Ovary (tissue), 9 donors: Measurements from ENCODE around the gene ZNF823. TPM values are rescaled to one million over a fixed set of nuclear protein-coding genes. Genes with fewer than 3 reads are reported as not detected.

Source experiments
- DNase-seq, 5 donors: peaks; one replicate each; pipeline ENCODE4 v3.0.0-alpha.2; 2019 to 2020
- H3K27ac ChIP-seq, 2 donors: fragments of 200-600 bp; one replicate each; pipeline versions ENCODE4 v1.5.1 to v1.8.0; 2019 to 2022
- H3K27me3 ChIP-seq: fragments of 200-600 bp; one replicate; pipeline ENCODE4 v1.8.0; 2022
- H3K36me3 ChIP-seq: fragments of 200-600 bp; sonication (generic); one replicate; pipeline ENCODE4 v1.5.1; 2019
- H3K4me1 ChIP-seq: one replicate; pipeline ENCODE4 v1.8.1; 2013; ENCODE audit warnings: mild to moderate bottlenecking, moderate library complexity; ENCODE audit not compliant: insufficient read depth
- H3K4me3 ChIP-seq: fragments of 200-600 bp; sonication (generic); one replicate; pipeline ENCODE4 v1.5.1; 2017
- H3K9me3 ChIP-seq, 2 donors: fragments of 200-600 bp in 1 of 2; sonication (generic) in 1 of 2; one replicate each; pipeline versions ENCODE4 v1.5.1 to v1.8.1; 2013 to 2019; ENCODE audit warnings: mild to moderate bottlenecking in 1 of 2, moderate library complexity in 1 of 2
- EP300 ChIP-seq: sonication (generic); formaldehyde crosslinking; IDR thresholded peaks from one replicate; pipeline ENCODE4 v1.6.1; 2017; ENCODE audit warnings: antibody characterized with exemption
- POLR2A ChIP-seq: fragments of 450-650 bp; IDR thresholded peaks from one replicate; pipeline ENCODE4 v1.6.1; 2017; ENCODE audit warnings: antibody characterized with exemption, mild to moderate bottlenecking, moderate library complexity
- WGBS, 3 donors: extraction: QIAGEN DNeasy Blood & Tissue Kit in 1 of 3; methylation state at CpG; one replicate each; pipeline versions ENCODE4 v1.1.5 to v1.1.7; 2013 to 2017; 5-methylcytosine and 5-hydroxymethylcytosine counted together
- intact Hi-C, 4 donors: fragments of 100-400 bp; cut with DNase I; formaldehyde crosslinking; loops; one replicate each; pipeline versions ENCODE4 v1.11.0 to v1.15.1; 2022 to 2023
- polyA plus RNA-seq, 2 donors: library from polyadenylated mRNA; stranded (reverse); fragments of 200-250 nt in 1 of 2; fragments of 350-450 nt in 1 of 2; fragmentation: Illumina TruSeq in 1 of 2; extraction: RNeasy Lipid Tissue Mini Kit (QIAGEN cat#74804) in 1 of 2; gene quantifications; one replicate each; pipeline ENCODE4 v1.2.3, GENCODE V29; 2013 to 2014
- total RNA-seq, 7 donors: library from RNA; depleted of rRNA in 2 of 7; stranded (reverse); fragments of >200 nt in 2 of 7; fragmentation: NEBNext Ultra II Directional in 3 of 7; extraction: Animal tissue kit (Norgen Biotek cat#: 25700) in 3 of 7; gene quantifications; one replicate each; pipeline versions ENCODE4 v1.1.0 to v1.2.4, GENCODE V29; 2016 to 2023
- TF ChIP-seq, protein P1 (sequence below), 3 donors: fragments of 450-650 bp in 2 of 3; fragments of 200-600 bp in 1 of 3; IDR thresholded peaks; one replicate each; pipeline versions ENCODE4 v1.5.1 to v1.8.0; 2016 to 2022; ENCODE audit warnings: antibody characterized with exemption in 3 of 3, mild to moderate bottlenecking in 1 of 3
- donor health status: DM: no; HTN: no; CAD: no; lungs with moderate emphysema.
- donor health status: DM: no; HTN: no; CAD: no.
- donor health status: Bipolar disorder and iron deficiency.
- donor health status: DM: yes; HTN: yes; CAD: no.
- donor health status: DM: no; HTN: no; CAD: no.
- donor health status: DM: yes; HTN: yes; CAD: no.

Gene ZNF823
- total and polyA plus RNA-seq, 9 donors: 3.8 to 12.1 (median 8.3) TPM

DNA sequence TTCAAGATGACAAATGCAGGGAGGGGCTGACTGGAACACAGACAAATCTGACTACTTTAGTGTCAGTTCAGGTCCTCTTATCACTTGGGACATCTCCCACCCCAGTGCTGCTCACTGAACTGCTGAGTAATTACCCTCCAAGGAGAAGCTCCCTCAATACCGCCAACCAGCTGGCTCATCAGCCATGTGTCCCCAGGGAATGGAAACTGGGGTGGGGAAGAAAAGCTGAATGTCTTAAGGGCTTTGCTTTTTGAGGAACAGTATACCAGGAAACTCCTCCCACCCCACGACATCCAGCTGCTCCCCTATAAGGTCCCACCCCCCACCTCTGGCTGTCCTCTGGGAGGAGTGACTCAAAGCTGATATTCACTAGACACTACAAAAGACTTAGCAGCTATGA lies 2.0 kb downstream of the ZNF823 start:
- H3K4me3 ChIP-seq: no peak overlapping the region
- H3K27ac ChIP-seq: no peak overlapping the region
- no peaks in the 10 kb centered on the region for H3K27me3 ChIP-seq
- intact Hi-C loops: no loop called here
- no peaks in the 10 kb centered on the region for H3K9me3 ChIP-seq
- no peaks in the 10 kb centered on the region for H3K36me3 ChIP-seq
- TF ChIP-seq EP300 (no peak), POLR2A (no peak)
- TF ChIP-seq, protein P1, sequence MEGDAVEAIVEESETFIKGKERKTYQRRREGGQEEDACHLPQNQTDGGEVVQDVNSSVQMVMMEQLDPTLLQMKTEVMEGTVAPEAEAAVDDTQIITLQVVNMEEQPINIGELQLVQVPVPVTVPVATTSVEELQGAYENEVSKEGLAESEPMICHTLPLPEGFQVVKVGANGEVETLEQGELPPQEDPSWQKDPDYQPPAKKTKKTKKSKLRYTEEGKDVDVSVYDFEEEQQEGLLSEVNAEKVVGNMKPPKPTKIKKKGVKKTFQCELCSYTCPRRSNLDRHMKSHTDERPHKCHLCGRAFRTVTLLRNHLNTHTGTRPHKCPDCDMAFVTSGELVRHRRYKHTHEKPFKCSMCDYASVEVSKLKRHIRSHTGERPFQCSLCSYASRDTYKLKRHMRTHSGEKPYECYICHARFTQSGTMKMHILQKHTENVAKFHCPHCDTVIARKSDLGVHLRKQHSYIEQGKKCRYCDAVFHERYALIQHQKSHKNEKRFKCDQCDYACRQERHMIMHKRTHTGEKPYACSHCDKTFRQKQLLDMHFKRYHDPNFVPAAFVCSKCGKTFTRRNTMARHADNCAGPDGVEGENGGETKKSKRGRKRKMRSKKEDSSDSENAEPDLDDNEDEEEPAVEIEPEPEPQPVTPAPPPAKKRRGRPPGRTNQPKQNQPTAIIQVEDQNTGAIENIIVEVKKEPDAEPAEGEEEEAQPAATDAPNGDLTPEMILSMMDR (IDR thresholded peaks at IDR 0.05): no peak
- DNase-seq: no peak
- H3K4me1 ChIP-seq: peaks cover 4% of the 10 kb centered on the region
- WGBS, 3 donors: 45 to 60% (median 50%) methylated on average over 2 of the region's 2 CpGs

DNA sequence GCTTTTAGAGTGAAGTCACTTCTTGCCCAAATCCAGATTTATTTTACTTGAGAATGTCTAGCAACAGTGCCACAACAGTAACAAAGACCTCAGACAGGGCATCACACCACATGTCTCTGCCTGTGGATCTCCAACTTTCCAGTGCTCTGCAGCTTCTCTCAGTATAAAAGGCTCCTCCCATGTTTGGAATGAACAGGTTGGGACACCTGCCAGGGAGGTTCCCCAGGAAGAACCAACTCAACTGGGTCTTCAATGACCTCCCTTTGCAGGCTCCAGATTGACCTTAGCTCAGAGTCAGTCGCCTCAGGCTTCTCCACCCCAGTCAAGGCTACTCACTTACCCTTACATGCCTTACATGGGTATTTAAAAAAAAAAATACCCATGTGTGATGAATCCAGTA lies 3.4 kb downstream of the ZNF823 start:
- 92 to 95% (median 93%) methylated on average over 1 of the region's 1 CpG for WGBS, 3 donors
- DNase-seq: no peak
- Histone ChIP-seq H3K27me3 (no peaks in the 10 kb centered on the region), H3K4me3 (no peak overlapping the region), H3K27ac (no peak overlapping the region), H3K9me3 (no peaks in the 10 kb centered on the region), H3K36me3 (no peaks in the 10 kb centered on the region), H3K4me1 (peaks cover 4% of the 10 kb centered on the region)
- TF ChIP-seq POLR2A: no peak
- TF ChIP-seq EP300: no peak
- TF ChIP-seq, protein P1 (IDR thresholded peaks at IDR 0.05): no peak
- intact Hi-C loops: no loop called here

DNA sequence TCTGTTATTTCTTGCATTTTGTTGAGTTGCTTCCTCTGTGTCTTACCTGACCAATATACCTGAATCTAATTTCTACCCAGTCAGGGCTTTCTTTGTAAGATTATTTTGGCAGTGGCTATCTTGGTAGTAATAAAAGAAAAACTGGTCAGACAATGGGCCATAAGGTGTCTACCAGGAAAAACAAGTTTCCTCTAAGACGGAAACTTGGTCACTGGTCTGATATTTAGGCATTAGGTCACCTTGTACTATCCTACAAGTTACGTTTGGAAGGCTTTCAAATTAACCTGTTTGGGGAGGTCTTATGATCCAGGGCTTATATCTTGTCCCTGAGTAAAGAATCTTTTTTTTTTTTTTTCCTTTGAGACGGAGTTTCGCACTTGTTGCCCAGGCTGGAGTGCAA lies 9.2 kb downstream of the ZNF823 start:
- DNase-seq: no peak
- no peaks in the 10 kb centered on the region for H3K36me3 ChIP-seq
- H3K9me3 ChIP-seq: no peaks in the 10 kb centered on the region
- H3K4me3 ChIP-seq: no peak overlapping the region
- intact Hi-C loops: no loop called here
- no peaks in the 10 kb centered on the region for H3K4me1 ChIP-seq
- TF ChIP-seq EP300 (no peak), POLR2A (no peak)
- TF ChIP-seq, protein P1 (IDR thresholded peaks at IDR 0.05): no peak
- WGBS, 3 donors: 96% methylated on average over 4 of the region's 4 CpGs
- H3K27me3 ChIP-seq: no peaks in the 10 kb centered on the region
- no peak overlapping the region for H3K27ac ChIP-seq

DNA sequence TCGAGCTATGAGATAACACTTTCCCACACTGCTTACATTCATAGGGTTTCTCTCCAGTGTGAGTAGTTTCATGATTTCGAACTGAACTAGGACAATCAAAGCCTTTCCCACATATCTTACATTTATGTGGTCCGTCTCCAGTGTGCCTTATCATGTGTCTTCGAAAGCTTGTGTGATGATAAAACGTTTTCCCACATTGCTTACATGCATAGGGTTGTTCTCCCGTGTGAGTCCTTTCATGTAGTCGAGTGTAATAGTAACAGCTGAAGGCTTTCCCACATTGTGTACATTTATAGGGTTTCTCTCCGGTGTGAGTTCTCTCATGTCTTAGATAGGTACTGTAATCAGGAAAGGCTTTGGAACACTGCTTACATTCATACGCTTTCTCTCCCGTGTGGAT lies 16.3 kb downstream of the ZNF823 start:
- 94 to 98% (median 96%) methylated on average over 10 of the region's 10 CpGs for WGBS, 3 donors
- no peak for DNase-seq
- Histone ChIP-seq H3K4me3 (no peak overlapping the region), H3K9me3 (peaks cover 0 to 14% of the 10 kb centered on the region in 2 donors), H3K36me3 (peaks cover 2% of the 10 kb centered on the region), H3K27me3 (no peaks in the 10 kb centered on the region), H3K4me1 (no peaks in the 10 kb centered on the region), H3K27ac (no peak overlapping the region)
- TF ChIP-seq EP300: no peak
- TF ChIP-seq, protein P1 (IDR thresholded peaks at IDR 0.05): no peak
- no peak for TF ChIP-seq POLR2A
- intact Hi-C loops: no loop called here
